EL (cell line): ENCODE data around the gene PTGDS.

ENCODE experiments used
- DNase-seq: peaks from one replicate; pipeline ENCODE4 v3.0.0-alpha.2; 2016

Gene PTGDS

GRCh38 chr9:137026828-137027227, 49.5 kb downstream of the PTGDS start:
- DNase-seq = no peak

- peak; percentile 36 for DNase-seq
These were observed 50.3 kb downstream of the PTGDS start, which contains the start of gene ABCA2 for GRCh38 chr9:137027369-137028262. Gene ABCA2 (minus strand): TSS chr9:137028237. CDS start chr9:137028140, 97 bp downstream.

- peak; percentile 57 for DNase-seq
These were observed 51.2 kb downstream of the PTGDS start for GRCh38 chr9:137028263-137029057.

GRCh38 chr9:137029058-137029936, 52.0 kb downstream of the PTGDS start:
- peak; percentile 69 for DNase-seq

GRCh38 chr9:137030006-137030405, 52.7 kb downstream of the PTGDS start:
- DNase-seq = no peak

GRCh38 chr9:137030538-137031527, 53.5 kb downstream of the PTGDS start:
- DNase-seq = no peak
